ENCODE results near the gene CCL21.

CCL21 gene

DNA sequence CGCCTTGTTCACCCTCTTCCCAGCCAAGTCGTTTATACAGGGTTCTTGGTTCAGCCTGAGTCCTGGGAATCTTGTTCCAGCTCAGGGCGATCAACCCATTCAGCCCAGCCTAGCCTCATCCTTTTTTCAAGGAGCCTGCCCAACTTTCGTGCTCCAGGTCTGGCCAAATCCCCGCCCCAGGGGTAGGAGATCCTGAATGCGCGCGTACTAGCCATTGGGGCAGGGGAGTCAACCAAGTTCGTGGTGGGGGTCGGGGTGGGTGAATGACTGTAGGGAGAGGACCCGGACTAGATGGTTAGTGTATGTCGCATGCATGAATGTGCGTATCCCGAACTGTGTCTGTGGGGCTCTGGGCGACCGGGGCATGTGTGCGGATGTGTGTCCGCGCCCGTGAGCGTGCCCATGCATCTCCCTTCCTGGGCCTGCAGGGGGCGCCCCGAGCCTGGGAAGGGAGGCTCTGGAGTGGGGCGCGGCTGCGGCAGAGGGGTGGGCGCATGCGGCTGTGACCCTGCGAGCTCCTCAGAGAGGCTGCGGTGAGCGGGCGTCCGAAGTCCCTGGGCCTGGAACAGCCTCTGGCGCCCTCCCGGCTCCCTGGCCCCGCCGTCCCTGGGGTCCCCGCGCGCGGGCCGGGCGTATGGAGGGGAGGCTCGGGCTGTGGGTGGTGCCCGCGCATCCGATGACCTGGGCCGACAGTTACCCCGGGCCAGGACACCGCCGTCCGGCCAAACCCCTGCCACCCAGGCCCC is 8.7 kb downstream of the CCL21 start (continued):
- TF ChIP-seq, protein P1, sequence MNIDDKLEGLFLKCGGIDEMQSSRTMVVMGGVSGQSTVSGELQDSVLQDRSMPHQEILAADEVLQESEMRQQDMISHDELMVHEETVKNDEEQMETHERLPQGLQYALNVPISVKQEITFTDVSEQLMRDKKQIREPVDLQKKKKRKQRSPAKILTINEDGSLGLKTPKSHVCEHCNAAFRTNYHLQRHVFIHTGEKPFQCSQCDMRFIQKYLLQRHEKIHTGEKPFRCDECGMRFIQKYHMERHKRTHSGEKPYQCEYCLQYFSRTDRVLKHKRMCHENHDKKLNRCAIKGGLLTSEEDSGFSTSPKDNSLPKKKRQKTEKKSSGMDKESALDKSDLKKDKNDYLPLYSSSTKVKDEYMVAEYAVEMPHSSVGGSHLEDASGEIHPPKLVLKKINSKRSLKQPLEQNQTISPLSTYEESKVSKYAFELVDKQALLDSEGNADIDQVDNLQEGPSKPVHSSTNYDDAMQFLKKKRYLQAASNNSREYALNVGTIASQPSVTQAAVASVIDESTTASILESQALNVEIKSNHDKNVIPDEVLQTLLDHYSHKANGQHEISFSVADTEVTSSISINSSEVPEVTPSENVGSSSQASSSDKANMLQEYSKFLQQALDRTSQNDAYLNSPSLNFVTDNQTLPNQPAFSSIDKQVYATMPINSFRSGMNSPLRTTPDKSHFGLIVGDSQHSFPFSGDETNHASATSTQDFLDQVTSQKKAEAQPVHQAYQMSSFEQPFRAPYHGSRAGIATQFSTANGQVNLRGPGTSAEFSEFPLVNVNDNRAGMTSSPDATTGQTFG (tag by site-specific recombination; IDR thresholded peaks at IDR 0.05; ENCODE audit: borderline replicate concordance), result no peak
- peak; percentile 80 for TF ChIP-seq ZBTB17 (tag by site-specific recombination; IDR thresholded peaks at IDR 0.05)
- TF ChIP-seq, protein P2, sequence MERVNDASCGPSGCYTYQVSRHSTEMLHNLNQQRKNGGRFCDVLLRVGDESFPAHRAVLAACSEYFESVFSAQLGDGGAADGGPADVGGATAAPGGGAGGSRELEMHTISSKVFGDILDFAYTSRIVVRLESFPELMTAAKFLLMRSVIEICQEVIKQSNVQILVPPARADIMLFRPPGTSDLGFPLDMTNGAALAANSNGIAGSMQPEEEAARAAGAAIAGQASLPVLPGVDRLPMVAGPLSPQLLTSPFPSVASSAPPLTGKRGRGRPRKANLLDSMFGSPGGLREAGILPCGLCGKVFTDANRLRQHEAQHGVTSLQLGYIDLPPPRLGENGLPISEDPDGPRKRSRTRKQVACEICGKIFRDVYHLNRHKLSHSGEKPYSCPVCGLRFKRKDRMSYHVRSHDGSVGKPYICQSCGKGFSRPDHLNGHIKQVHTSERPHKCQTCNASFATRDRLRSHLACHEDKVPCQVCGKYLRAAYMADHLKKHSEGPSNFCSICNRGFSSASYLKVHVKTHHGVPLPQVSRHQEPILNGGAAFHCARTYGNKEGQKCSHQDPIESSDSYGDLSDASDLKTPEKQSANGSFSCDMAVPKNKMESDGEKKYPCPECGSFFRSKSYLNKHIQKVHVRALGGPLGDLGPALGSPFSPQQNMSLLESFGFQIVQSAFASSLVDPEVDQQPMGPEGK (tag by site-specific recombination; IDR thresholded peaks at IDR 0.05), result peak; percentile 63
- TF ChIP-seq, protein P3, sequence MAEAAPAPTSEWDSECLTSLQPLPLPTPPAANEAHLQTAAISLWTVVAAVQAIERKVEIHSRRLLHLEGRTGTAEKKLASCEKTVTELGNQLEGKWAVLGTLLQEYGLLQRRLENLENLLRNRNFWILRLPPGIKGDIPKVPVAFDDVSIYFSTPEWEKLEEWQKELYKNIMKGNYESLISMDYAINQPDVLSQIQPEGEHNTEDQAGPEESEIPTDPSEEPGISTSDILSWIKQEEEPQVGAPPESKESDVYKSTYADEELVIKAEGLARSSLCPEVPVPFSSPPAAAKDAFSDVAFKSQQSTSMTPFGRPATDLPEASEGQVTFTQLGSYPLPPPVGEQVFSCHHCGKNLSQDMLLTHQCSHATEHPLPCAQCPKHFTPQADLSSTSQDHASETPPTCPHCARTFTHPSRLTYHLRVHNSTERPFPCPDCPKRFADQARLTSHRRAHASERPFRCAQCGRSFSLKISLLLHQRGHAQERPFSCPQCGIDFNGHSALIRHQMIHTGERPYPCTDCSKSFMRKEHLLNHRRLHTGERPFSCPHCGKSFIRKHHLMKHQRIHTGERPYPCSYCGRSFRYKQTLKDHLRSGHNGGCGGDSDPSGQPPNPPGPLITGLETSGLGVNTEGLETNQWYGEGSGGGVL (tag by site-specific recombination; IDR thresholded peaks at IDR 0.05), result no peak
- TF ChIP-seq EGR2 (tag by site-specific recombination; IDR thresholded peaks at IDR 0.05; ENCODE audit: low read depth), result peak; percentile 27; the same call in 1 of the 2 replicates
- TF ChIP-seq ZNF707 (tag by site-specific recombination; IDR thresholded peaks at IDR 0.05), result no peak
- no peak for TF ChIP-seq ZNF404 (tag by site-specific recombination; IDR thresholded peaks at IDR 0.05)
- no peak; the same call in 1 of the 2 replicates for TF ChIP-seq ZNF76 (tag by site-specific recombination; IDR thresholded peaks at IDR 0.05; ENCODE audit: borderline replicate concordance, low read depth)
- TF ChIP-seq ZNF174 (tag by site-specific recombination; IDR thresholded peaks at IDR 0.05), result no peak
- no peak for TF ChIP-seq OSR2 (tag by site-specific recombination; IDR thresholded peaks at IDR 0.05)
- TF ChIP-seq, protein P4, sequence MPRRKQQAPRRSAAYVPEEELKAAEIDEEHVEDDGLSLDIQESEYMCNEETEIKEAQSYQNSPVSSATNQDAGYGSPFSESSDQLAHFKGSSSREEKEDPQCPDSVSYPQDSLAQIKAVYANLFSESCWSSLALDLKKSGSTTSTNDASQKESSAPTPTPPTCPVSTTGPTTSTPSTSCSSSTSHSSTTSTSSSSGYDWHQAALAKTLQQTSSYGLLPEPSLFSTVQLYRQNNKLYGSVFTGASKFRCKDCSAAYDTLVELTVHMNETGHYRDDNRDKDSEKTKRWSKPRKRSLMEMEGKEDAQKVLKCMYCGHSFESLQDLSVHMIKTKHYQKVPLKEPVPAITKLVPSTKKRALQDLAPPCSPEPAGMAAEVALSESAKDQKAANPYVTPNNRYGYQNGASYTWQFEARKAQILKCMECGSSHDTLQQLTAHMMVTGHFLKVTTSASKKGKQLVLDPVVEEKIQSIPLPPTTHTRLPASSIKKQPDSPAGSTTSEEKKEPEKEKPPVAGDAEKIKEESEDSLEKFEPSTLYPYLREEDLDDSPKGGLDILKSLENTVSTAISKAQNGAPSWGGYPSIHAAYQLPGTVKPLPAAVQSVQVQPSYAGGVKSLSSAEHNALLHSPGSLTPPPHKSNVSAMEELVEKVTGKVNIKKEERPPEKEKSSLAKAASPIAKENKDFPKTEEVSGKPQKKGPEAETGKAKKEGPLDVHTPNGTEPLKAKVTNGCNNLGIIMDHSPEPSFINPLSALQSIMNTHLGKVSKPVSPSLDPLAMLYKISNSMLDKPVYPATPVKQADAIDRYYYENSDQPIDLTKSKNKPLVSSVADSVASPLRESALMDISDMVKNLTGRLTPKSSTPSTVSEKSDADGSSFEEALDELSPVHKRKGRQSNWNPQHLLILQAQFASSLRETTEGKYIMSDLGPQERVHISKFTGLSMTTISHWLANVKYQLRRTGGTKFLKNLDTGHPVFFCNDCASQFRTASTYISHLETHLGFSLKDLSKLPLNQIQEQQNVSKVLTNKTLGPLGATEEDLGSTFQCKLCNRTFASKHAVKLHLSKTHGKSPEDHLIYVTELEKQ (tag by site-specific recombination; IDR thresholded peaks at IDR 0.05; ENCODE audit: borderline replicate concordance), result no peak
- no peak for TF ChIP-seq ZNF473 (tag by site-specific recombination; IDR thresholded peaks at IDR 0.05)
- TF ChIP-seq, protein P5, sequence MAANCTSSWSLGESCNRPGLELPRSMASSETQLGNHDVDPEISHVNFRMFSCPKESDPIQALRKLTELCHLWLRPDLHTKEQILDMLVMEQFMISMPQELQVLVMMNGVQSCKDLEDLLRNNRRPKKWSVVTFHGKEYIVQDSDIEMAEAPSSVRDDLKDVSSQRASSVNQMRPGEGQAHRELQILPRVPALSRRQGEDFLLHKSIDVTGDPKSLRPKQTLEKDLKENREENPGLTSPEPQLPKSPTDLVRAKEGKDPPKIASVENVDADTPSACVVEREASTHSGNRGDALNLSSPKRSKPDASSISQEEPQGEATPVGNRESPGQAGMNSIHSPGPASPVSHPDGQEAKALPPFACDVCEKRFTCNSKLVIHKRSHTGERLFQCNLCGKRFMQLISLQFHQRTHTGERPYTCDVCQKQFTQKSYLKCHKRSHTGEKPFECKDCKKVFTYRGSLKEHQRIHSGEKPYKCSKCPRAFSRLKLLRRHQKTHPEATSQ (tag by site-specific recombination; IDR thresholded peaks at IDR 0.05), result no peak
- TF ChIP-seq GLIS1 (tag by site-specific recombination; IDR thresholded peaks at IDR 0.05), result no peak
- TF ChIP-seq ZNF621 (tag by site-specific recombination; IDR thresholded peaks at IDR 0.05), result no peak
- TF ChIP-seq KLF9 (tag by site-specific recombination; IDR thresholded peaks at IDR 0.05; ENCODE audit: low read depth), result peak; percentile 53
- TF ChIP-seq ZNF561 (tag by site-specific recombination; IDR thresholded peaks at IDR 0.05; ENCODE audit: borderline replicate concordance), result 0 out of 2 replicates have a peak, but pooled peaks have one; percentile 26
- TF ChIP-seq, protein P6, sequence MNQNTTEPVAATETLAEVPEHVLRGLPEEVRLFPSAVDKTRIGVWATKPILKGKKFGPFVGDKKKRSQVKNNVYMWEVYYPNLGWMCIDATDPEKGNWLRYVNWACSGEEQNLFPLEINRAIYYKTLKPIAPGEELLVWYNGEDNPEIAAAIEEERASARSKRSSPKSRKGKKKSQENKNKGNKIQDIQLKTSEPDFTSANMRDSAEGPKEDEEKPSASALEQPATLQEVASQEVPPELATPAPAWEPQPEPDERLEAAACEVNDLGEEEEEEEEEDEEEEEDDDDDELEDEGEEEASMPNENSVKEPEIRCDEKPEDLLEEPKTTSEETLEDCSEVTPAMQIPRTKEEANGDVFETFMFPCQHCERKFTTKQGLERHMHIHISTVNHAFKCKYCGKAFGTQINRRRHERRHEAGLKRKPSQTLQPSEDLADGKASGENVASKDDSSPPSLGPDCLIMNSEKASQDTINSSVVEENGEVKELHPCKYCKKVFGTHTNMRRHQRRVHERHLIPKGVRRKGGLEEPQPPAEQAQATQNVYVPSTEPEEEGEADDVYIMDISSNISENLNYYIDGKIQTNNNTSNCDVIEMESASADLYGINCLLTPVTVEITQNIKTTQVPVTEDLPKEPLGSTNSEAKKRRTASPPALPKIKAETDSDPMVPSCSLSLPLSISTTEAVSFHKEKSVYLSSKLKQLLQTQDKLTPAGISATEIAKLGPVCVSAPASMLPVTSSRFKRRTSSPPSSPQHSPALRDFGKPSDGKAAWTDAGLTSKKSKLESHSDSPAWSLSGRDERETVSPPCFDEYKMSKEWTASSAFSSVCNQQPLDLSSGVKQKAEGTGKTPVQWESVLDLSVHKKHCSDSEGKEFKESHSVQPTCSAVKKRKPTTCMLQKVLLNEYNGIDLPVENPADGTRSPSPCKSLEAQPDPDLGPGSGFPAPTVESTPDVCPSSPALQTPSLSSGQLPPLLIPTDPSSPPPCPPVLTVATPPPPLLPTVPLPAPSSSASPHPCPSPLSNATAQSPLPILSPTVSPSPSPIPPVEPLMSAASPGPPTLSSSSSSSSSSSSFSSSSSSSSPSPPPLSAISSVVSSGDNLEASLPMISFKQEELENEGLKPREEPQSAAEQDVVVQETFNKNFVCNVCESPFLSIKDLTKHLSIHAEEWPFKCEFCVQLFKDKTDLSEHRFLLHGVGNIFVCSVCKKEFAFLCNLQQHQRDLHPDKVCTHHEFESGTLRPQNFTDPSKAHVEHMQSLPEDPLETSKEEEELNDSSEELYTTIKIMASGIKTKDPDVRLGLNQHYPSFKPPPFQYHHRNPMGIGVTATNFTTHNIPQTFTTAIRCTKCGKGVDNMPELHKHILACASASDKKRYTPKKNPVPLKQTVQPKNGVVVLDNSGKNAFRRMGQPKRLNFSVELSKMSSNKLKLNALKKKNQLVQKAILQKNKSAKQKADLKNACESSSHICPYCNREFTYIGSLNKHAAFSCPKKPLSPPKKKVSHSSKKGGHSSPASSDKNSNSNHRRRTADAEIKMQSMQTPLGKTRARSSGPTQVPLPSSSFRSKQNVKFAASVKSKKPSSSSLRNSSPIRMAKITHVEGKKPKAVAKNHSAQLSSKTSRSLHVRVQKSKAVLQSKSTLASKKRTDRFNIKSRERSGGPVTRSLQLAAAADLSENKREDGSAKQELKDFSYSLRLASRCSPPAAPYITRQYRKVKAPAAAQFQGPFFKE (tag by site-specific recombination; IDR thresholded peaks at IDR 0.05; ENCODE audit: borderline replicate concordance), result no peak
- TF ChIP-seq, protein P7, sequence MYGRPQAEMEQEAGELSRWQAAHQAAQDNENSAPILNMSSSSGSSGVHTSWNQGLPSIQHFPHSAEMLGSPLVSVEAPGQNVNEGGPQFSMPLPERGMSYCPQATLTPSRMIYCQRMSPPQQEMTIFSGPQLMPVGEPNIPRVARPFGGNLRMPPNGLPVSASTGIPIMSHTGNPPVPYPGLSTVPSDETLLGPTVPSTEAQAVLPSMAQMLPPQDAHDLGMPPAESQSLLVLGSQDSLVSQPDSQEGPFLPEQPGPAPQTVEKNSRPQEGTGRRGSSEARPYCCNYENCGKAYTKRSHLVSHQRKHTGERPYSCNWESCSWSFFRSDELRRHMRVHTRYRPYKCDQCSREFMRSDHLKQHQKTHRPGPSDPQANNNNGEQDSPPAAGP (tag by site-specific recombination; IDR thresholded peaks at IDR 0.05), result 0 out of 2 replicates have a peak, but pooled peaks have one; percentile 24
